NCI-H2196 (cell line): ENCODE results near the gene NISCH.

Source experiments
- DNase-seq: peaks from one replicate; lab custom pipeline; 2025; ENCODE audit not compliant: unreplicated experiment; lab: John Stamatoyannopoulos, UW

NISCH gene

GRCh38 chr3:52511509-52511908, 56.1 kb downstream of the NISCH start:
- no peak for DNase-seq

GRCh38 chr3:52512105-52512504, 56.7 kb downstream of the NISCH start:
- no peak for DNase-seq

- no peak for DNase-seq
Measured at GRCh38 chr3:52512727-52513126, 57.3 kb downstream of the NISCH start.

- DNase-seq: no peak
Measured at GRCh38 chr3:52513281-52513680, 57.9 kb downstream of the NISCH start.

GRCh38 chr3:52514576-52514975, 59.2 kb downstream of the NISCH start:
- no peak for DNase-seq

GRCh38 chr3:52515192-52515591, 59.8 kb downstream of the NISCH start:
- DNase-seq: no peak

GRCh38 chr3:52516509-52517195, 61.2 kb downstream of the NISCH start:
- no peak for DNase-seq

GRCh38 chr3:52517796-52518722, 62.7 kb downstream of the NISCH start:
- DNase-seq: no peak

- no peak for DNase-seq
Measured at GRCh38 chr3:52518723-52519444, 63.5 kb downstream of the NISCH start.

- no peak for DNase-seq
Measured at GRCh38 chr3:52519445-52520140, 64.2 kb downstream of the NISCH start.

GRCh38 chr3:52520141-52520667, 64.8 kb downstream of the NISCH start:
- DNase-seq: no peak

GRCh38 chr3:52520716-52521487, 65.5 kb downstream of the NISCH start:
- no peak for DNase-seq

- no peak for DNase-seq
Measured at GRCh38 chr3:52521488-52521824, 66.1 kb downstream of the NISCH start.

GRCh38 chr3:52521881-52522650, 66.7 kb downstream of the NISCH start:
- DNase-seq: no peak

GRCh38 chr3:52522651-52523251, 67.3 kb downstream of the NISCH start:
- DNase-seq: no peak

GRCh38 chr3:52523386-52524257, 68.2 kb downstream of the NISCH start:
- no peak for DNase-seq

GRCh38 chr3:52524258-52524751, 68.9 kb downstream of the NISCH start:
- DNase-seq: no peak
